Measurements from ENCODE around the gene SBNO1. TPM values are rescaled to one million over a fixed set of nuclear protein-coding genes. Genes with fewer than 3 reads are reported as not detected.

Gene SBNO1
- total RNA-seq, 6 experiments from 2014 or later, result 11.5 to 15.7 (median 13.2) TPM

GRCh38 chr12:123397400-123397799, 32.8 kb upstream of the SBNO1 start:
- no peaks in the 10 kb centered on the region for H3K9me3 ChIP-seq
- H3K4me3 ChIP-seq, result no peak overlapping the region
- peaks cover 0 to 13% (median 3%) of the 10 kb centered on the region in 4 donors for H3K4me1 ChIP-seq
- DNase-seq, result no peak
- no peak for TF ChIP-seq CTCF (IDR thresholded peaks at IDR 0.05)
- no peak for TF ChIP-seq POLR2A (IDR thresholded peaks at IDR 0.05)
- no peaks in the 10 kb centered on the region for H3K27me3 ChIP-seq
- intact Hi-C loops (cut with DNase I), result no loop called here
- no peak for ATAC-seq
- 96% methylated on average over 6 of the region's 6 CpGs for WGBS (ENCODE audit: insufficient coverage, low coverage, low lambda C conversion rate, missing lambda C conversion rate)
- peaks cover 7 to 59% (median 20%) of the 10 kb centered on the region in 4 donors for H3K36me3 ChIP-seq
- H3K27ac ChIP-seq, result no peak overlapping the region

- DNase-seq (no peak), ATAC-seq (no peak)
- 74% methylated on average over 8 of the region's 9 CpGs for WGBS (ENCODE audit: insufficient coverage, low coverage, low lambda C conversion rate, missing lambda C conversion rate)
- TF ChIP-seq POLR2A (IDR thresholded peaks at IDR 0.05), result no peak
- no peak for TF ChIP-seq CTCF (IDR thresholded peaks at IDR 0.05)
- peaks cover 0 to 13% (median 3%) of the 10 kb centered on the region in 4 donors for H3K4me1 ChIP-seq
- peaks cover 7 to 59% (median 20%) of the 10 kb centered on the region in 4 donors for H3K36me3 ChIP-seq
- no peaks in the 10 kb centered on the region for H3K27me3 ChIP-seq
- no peak overlapping the region for H3K4me3 ChIP-seq
- intact Hi-C loops (cut with DNase I), result no loop called here
- H3K27ac ChIP-seq, result no peak overlapping the region
- H3K9me3 ChIP-seq, result no peaks in the 10 kb centered on the region
Observed at GRCh38 chr12:123396954-123397353, 32.3 kb upstream of the SBNO1 start.

- intact Hi-C loops (cut with DNase I), result no loop called here
- Histone ChIP-seq H3K4me1 (peaks cover 0 to 13% (median 3%) of the 10 kb centered on the region in 4 donors), H3K36me3 (peaks cover 7 to 62% (median 21%) of the 10 kb centered on the region in 4 donors), H3K27ac (no peak overlapping the region), H3K9me3 (no peaks in the 10 kb centered on the region), H3K4me3 (no peak overlapping the region), H3K27me3 (no peaks in the 10 kb centered on the region)
- ATAC-seq (no peak), DNase-seq (no peak)
- 89% methylated on average over 1 of the region's 2 CpGs for WGBS (ENCODE audit: insufficient coverage, low coverage, low lambda C conversion rate, missing lambda C conversion rate)
- no peak for TF ChIP-seq CTCF (IDR thresholded peaks at IDR 0.05)
- TF ChIP-seq POLR2A (IDR thresholded peaks at IDR 0.05), result no peak
Observed at GRCh38 chr12:123396543-123396942, 31.9 kb upstream of the SBNO1 start.

- H3K36me3 ChIP-seq, result peaks cover 7 to 72% (median 23%) of the 10 kb centered on the region in 4 donors
- no peak overlapping the region for H3K4me3 ChIP-seq
- DNase-seq (no peak), ATAC-seq (no peak)
- intact Hi-C loops (cut with DNase I), result no loop called here
- no peaks in the 10 kb centered on the region for H3K9me3 ChIP-seq
- no peaks in the 10 kb centered on the region for H3K27me3 ChIP-seq
- H3K27ac ChIP-seq, result no peak overlapping the region
- WGBS (ENCODE audit: insufficient coverage, low coverage, low lambda C conversion rate, missing lambda C conversion rate), result 82% methylated on average over 5 of the region's 5 CpGs
- H3K4me1 ChIP-seq, result peaks cover 0 to 15% (median 3%) of the 10 kb centered on the region in 4 donors
- TF ChIP-seq CTCF (IDR thresholded peaks at IDR 0.05), result no peak
- no peak for TF ChIP-seq POLR2A (IDR thresholded peaks at IDR 0.05)
Observed at GRCh38 chr12:123395236-123395635, 30.6 kb upstream of the SBNO1 start.

- no peak for DNase-seq
- 93% methylated on average over 3 of the region's 4 CpGs for WGBS (ENCODE audit: insufficient coverage, low coverage, low lambda C conversion rate, missing lambda C conversion rate)
Observed at GRCh38 chr12:123393747-123394146, 29.1 kb upstream of the SBNO1 start.

More at GRCh38 chr12:123393747-123394146, 29.1 kb upstream of the SBNO1 start:
- TF ChIP-seq CTCF (IDR thresholded peaks at IDR 0.05) (no peak), POLR2A (IDR thresholded peaks at IDR 0.05) (no peak)
- no peak overlapping the region for H3K4me3 ChIP-seq
- no peak overlapping the region for H3K27ac ChIP-seq
- no peaks in the 10 kb centered on the region for H3K9me3 ChIP-seq
- intact Hi-C loops (cut with DNase I), result no loop called here
- no peaks in the 10 kb centered on the region for H3K27me3 ChIP-seq
- ATAC-seq, result no peak
- peaks cover 0 to 16% (median 3%) of the 10 kb centered on the region in 4 donors for H3K4me1 ChIP-seq
- H3K36me3 ChIP-seq, result peaks cover 7 to 72% (median 23%) of the 10 kb centered on the region in 4 donors

All from right lobe of liver (tissue), 6 donors.